Kidney epithelial cell (primary cell): ENCODE results near the gene B9D2. TPM values are rescaled to one million over a fixed set of nuclear protein-coding genes. Genes with fewer than 3 reads are reported as not detected.

Experiments
- DNase-seq: peaks from one replicate; pipeline ENCODE4 v3.0.0-alpha.2; 2010; ENCODE audit warnings: low read depth
- H3K27me3 ChIP-seq: 2 replicates; pipeline ENCODE4 v1.6.0; 2011; ENCODE audit warnings: low read length; ENCODE audit not compliant: control insufficient read depth, insufficient read depth
- H3K36me3 ChIP-seq: 2 replicates; pipeline ENCODE4 v1.5.1; 2011; ENCODE audit warnings: low read length; ENCODE audit not compliant: control insufficient read depth, insufficient read depth
- H3K4me3 ChIP-seq: 2 replicates; pipeline ENCODE4 v1.5.1; 2011; ENCODE audit warnings: low read depth, mild to moderate bottlenecking, control low read depth, low read length
- total RNA-seq: library from RNA; depleted of rRNA; stranded (reverse); fragments of >200 nt; gene quantifications from 2 replicates; pipeline ENCODE4 v1.2.3, GENCODE V29; 2015
- TF ChIP-seq, protein P1 (sequence below): IDR thresholded peaks from 2 replicates; pipeline ENCODE4 v1.5.1; 2011; ENCODE audit warnings: mild to moderate bottlenecking, moderate library complexity, low read length, control low read depth, inconsistent platforms; ENCODE audit not compliant: insufficient read depth, poor library complexity, severe bottlenecking

The B9D2 gene
- total RNA-seq, 1 donor from 2014 or later: 5.7 TPM

DNA sequence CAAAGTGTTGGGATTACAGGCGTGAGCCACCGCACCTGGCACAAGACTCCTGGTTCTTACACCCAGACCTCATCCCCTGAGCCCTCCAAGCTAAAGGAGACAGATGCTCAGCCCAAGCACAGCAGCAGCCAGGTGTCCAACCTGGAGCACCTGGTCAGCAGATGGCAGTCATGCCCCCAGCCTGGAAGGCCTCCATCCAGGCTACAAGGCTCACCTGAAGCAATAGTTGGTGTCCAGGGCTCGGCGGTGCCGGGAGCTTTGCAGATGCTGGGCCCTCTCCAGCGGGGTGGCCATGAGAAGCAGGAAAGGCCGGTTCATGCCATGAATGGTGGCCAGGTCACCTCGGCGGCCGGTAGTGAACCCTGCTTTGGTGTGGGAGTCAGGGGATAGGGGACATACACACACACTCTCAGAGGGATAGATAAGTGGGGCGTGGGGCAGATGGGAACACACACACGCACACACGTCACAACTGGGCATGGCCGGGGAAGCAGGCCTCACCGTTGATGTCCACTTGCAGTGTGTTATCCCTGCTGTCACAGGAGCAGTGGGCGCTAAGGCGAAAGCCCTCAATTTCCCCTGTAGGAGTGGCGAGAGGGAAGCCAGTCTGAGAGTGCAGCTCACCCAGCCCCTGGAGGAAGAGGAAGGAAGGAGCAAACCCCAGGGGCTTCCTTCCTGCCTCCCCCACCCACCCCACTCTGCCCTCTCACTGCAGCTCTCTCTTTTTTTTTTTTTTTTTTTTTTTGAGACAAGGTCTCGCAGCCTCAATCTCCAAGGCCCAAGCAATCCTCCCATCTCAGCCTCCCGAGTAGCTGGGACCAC, 22.1 kb downstream of the B9D2 start:
- H3K4me3 ChIP-seq: no peak overlapping the region
- DNase-seq: no peak
- no peaks in the 10 kb centered on the region for H3K27me3 ChIP-seq
- TF ChIP-seq, protein P1, sequence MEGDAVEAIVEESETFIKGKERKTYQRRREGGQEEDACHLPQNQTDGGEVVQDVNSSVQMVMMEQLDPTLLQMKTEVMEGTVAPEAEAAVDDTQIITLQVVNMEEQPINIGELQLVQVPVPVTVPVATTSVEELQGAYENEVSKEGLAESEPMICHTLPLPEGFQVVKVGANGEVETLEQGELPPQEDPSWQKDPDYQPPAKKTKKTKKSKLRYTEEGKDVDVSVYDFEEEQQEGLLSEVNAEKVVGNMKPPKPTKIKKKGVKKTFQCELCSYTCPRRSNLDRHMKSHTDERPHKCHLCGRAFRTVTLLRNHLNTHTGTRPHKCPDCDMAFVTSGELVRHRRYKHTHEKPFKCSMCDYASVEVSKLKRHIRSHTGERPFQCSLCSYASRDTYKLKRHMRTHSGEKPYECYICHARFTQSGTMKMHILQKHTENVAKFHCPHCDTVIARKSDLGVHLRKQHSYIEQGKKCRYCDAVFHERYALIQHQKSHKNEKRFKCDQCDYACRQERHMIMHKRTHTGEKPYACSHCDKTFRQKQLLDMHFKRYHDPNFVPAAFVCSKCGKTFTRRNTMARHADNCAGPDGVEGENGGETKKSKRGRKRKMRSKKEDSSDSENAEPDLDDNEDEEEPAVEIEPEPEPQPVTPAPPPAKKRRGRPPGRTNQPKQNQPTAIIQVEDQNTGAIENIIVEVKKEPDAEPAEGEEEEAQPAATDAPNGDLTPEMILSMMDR: no peak
- H3K36me3 ChIP-seq: peaks cover 6% of the 10 kb centered on the region

DNA sequence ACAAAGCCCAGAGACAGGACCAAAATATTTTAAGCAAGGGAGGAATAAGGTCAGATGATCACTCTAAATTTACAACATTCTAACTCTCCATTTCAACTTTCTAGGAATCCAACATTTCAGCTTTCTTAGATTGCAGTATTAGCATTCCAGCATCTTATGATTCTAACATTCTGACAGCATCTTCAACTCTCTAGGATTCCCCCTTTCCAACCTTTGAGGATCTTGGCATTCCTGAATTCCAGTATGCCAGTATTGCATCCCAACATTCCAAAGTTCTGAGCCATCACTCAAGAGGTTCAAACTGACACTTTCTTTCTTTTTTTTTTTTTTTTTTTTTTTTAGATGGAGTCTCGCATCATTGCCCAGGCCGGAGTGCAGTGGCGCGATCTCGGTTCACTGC, 24.0 kb downstream of the B9D2 start:
- H3K27me3 ChIP-seq: no peaks in the 10 kb centered on the region
- TF ChIP-seq, protein P1: no peak
- no peak overlapping the region for H3K4me3 ChIP-seq
- DNase-seq: no peak
- peaks cover 6% of the 10 kb centered on the region for H3K36me3 ChIP-seq

DNA sequence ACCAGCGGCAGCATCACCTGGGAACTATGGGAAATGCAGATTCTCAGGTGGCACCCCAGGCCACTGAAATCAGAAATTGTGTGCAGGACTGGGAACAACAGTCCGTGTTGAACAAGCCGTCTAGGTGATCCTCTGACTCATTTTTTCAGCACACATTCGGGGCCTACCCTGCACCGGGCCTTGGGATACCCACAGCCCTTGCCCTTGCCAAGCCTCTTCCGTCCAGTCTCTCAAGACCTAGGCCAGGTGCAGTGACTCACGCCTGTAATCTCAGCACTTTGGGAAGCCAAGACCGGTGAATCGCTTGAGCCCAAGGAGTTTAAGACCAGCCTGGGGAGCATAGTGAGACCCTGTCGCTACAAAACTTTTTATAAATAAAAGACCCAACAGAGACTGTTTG, 28.5 kb downstream of the B9D2 start:
- H3K4me3 ChIP-seq: no peak overlapping the region
- no peaks in the 10 kb centered on the region for H3K36me3 ChIP-seq
- no peaks in the 10 kb centered on the region for H3K27me3 ChIP-seq
- TF ChIP-seq, protein P1: no peak
- DNase-seq: no peak

DNA sequence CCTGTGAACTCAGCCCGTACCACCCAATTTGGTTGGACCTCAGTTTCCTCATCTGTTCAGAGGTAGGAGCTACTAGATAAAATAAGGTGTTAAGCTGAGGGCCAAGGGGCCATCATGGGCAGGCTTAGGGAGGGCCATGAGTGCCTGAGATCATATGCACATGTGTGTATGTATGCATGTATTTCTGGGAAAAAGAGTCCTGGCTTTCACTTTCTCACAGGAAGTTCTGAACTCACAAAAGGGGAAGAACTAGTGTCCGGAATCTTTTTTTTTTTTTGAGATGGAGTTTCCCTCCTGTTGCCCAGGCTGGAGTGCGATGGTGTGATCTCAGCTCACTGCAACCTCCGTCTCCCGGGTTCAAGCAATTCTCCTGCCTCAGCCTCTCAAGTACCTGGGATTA, 29.2 kb downstream of the B9D2 start:
- no peak for DNase-seq
- Histone ChIP-seq H3K4me3 (no peak overlapping the region), H3K27me3 (no peaks in the 10 kb centered on the region), H3K36me3 (no peaks in the 10 kb centered on the region)
- TF ChIP-seq, protein P1: no peak

DNA sequence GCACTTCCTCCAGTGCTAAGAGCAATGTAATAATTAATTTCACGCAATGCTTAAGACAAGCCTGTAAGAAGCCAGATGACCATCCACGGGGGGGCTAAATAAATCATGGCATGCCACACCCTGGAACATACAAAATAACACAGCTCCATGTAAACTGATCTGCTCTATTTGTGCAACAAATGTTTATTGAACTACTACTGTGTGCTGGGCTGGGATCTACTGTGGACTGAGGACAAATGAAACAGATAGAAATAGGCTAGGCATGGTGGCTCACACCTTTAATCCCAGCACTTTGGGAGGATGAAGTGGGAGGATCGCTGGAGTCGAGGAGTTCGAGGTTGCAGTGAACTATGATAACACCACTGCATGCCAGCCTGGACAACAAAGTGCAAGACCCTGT, 31.5 kb downstream of the B9D2 start:
- TF ChIP-seq, protein P1: no peak

DNA sequence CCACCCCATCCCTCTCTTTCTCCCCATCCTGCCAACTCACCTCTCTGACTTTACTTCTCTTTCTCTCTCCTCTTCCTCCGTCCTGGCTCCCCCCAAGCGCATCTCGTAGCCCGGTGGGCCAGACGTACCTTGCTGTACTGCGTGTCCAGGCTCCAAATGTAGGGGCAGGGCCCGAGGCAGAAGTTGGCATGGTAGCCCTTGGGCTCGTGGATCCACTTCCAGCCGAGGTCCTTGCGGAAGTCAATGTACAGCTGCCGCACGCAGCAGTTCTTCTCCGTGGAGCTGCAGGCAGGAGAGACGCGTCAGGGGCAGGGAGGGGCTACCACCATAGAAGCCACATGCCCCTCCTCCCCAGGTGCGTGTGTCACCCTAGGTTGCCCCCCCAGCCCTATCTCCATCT, 31.9 kb downstream of the B9D2 start:
- no peaks in the 10 kb centered on the region for H3K36me3 ChIP-seq
- TF ChIP-seq, protein P1: no peak
- H3K27me3 ChIP-seq: no peaks in the 10 kb centered on the region
- DNase-seq: no peak
- H3K4me3 ChIP-seq: no peak overlapping the region

More for the DNA sequence above, 31.5 kb downstream of the B9D2 start:
- Histone ChIP-seq H3K4me3 (no peak overlapping the region), H3K36me3 (no peaks in the 10 kb centered on the region), H3K27me3 (no peaks in the 10 kb centered on the region)
- no peak for DNase-seq
